Neural progenitor cell (in vitro differentiated cells): ENCODE data around the gene ZAR1L. TPM values are rescaled to one million over a fixed set of nuclear protein-coding genes. Genes with fewer than 3 reads are reported as not detected.

Source experiments
- DNase-seq: peaks from one replicate; pipeline ENCODE4 v3.0.0-alpha.2; 2016; ENCODE audit warnings: low spot score
- H2AFZ ChIP-seq: fragments of 200-600 bp; sonication (generic); replicated peaks from 2 replicates; pipeline ENCODE4 v1.6.1; 2016; ENCODE audit warnings: antibody characterized with exemption
- H3F3A ChIP-seq: fragments of 200-600 bp; sonication (generic); 2 replicates; pipeline ENCODE4 v1.6.1; 2016; ENCODE audit warnings: antibody characterized with exemption, low read depth
- H3K27ac ChIP-seq: fragments of 200-600 bp; sonication (generic); 2 replicates; pipeline ENCODE4 v1.5.1; 2016; ENCODE audit warnings: mild to moderate bottlenecking
- H3K27me3 ChIP-seq: fragments of 200-600 bp; sonication (generic); 2 replicates; pipeline ENCODE4 v1.6.1; 2016; ENCODE audit warnings: mild to moderate bottlenecking, moderate library complexity
- H3K36me3 ChIP-seq: fragments of 200-600 bp; sonication (generic); 2 replicates; pipeline ENCODE4 v1.5.1; 2016
- H3K4me1 ChIP-seq: fragments of 200-600 bp; sonication (generic); 2 replicates; pipeline ENCODE4 v1.6.1; 2016; ENCODE audit warnings: mixed run types
- H3K4me2 ChIP-seq: fragments of 200-600 bp; sonication (generic); 2 replicates; pipeline ENCODE4 v1.6.1; 2016
- H3K4me3 ChIP-seq: fragments of 200-600 bp; sonication (generic); 2 replicates; pipeline ENCODE4 v1.5.1; 2016
- H3K79me2 ChIP-seq: fragments of 200-600 bp; sonication (generic); 2 replicates; pipeline ENCODE4 v1.6.1; 2016; ENCODE audit warnings: low read depth
- H3K9ac ChIP-seq: fragments of 200-600 bp; sonication (generic); 2 replicates; pipeline ENCODE4 v1.6.1; 2016
- H3K9me3 ChIP-seq: fragments of 200-600 bp; sonication (generic); 2 replicates; pipeline ENCODE4 v1.5.1; 2016; ENCODE audit warnings: low read depth
- H4K20me1 ChIP-seq: fragments of 200-600 bp; sonication (generic); 2 replicates; pipeline ENCODE4 v1.6.1; 2016; ENCODE audit warnings: low read depth
- H3K27ac Mint-ChIP-seq: 3 replicates; pipeline ENCODE4 v1.8.0; 2021; ENCODE audit warnings: mixed read lengths
- H3K27me3 Mint-ChIP-seq: 2 replicates; pipeline ENCODE4 v1.8.0; 2022; ENCODE audit warnings: low read depth, mild to moderate bottlenecking, inconsistent platforms, moderate library complexity, mixed read lengths; ENCODE audit not compliant: insufficient read depth
- H3K36me3 Mint-ChIP-seq: 3 replicates; pipeline ENCODE4 v1.8.0; 2021; ENCODE audit warnings: mixed read lengths
- H3K4me1 Mint-ChIP-seq: 3 replicates; pipeline ENCODE4 v1.8.0; 2021; ENCODE audit warnings: mixed read lengths
- H3K4me3 Mint-ChIP-seq: 3 replicates; pipeline ENCODE4 v1.8.0; 2021; ENCODE audit warnings: mild to moderate bottlenecking, moderate library complexity, mixed read lengths
- H3K9me3 Mint-ChIP-seq: 3 replicates; pipeline ENCODE4 v1.8.0; 2020; ENCODE audit warnings: mixed read lengths
- EZH2 ChIP-seq: fragments of 200-600 bp; sonication (generic); IDR thresholded peaks from 2 replicates; pipeline ENCODE4 v1.6.1; 2017; ENCODE audit warnings: antibody characterized with exemption, mild to moderate bottlenecking, moderate library complexity
- EZH2phosphoT487 ChIP-seq: fragments of 200-600 bp; sonication (generic); IDR thresholded peaks from 2 replicates; pipeline ENCODE4 v1.6.1; 2017; ENCODE audit warnings: antibody characterized with exemption
- total RNA-seq: library from RNA; depleted of rRNA; stranded (reverse); fragments of >200 nt; gene quantifications from 2 replicates; pipeline ENCODE4 v1.2.3, GENCODE V29; 2015; ENCODE audit warnings: low replicate concordance
- TF ChIP-seq, protein P1 (sequence below): fragments of 200-600 bp; sonication (generic); IDR thresholded peaks from 2 replicates; pipeline ENCODE4 v1.5.1; 2017; ENCODE audit warnings: antibody characterized with exemption, mild to moderate bottlenecking

ZAR1L gene
- total RNA-seq, 1 donor from 2014 or later, result 2.2 TPM

DNA sequence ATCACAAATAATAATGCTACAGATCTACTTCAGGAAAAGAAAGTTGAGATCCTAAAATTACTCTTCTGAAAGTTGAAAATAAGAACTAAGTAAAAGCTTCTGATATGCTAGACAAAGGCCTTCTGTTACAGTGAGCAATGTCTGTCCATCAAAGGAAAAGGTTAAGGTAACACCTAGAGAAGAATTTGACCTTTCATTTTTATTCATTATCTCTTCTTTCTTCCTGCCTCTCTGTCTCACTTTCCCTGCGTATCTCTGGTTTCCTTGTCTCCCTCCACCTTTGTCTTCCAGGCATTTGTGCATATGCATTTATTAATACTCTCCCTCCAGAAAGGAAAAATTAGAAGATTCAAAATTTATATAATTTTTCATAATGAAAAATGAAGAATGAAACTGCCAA, 49.0 kb downstream of the ZAR1L start:
- Histone ChIP-seq H3K4me2 (no peak overlapping the region), H3F3A (no peaks in the 10 kb centered on the region), H3K4me3 (no peak overlapping the region), H3K36me3 (no peaks in the 10 kb centered on the region), H3K27ac (no peak overlapping the region), H2AFZ (no peak overlapping the region), H4K20me1 (no peaks in the 10 kb centered on the region), H3K9ac (no peak overlapping the region), H3K9me3 (no peaks in the 10 kb centered on the region), H3K27me3 (no peaks in the 10 kb centered on the region), H3K79me2 (no peaks in the 10 kb centered on the region), H3K4me1 (no peaks in the 10 kb centered on the region)
- H3K4me3 Mint-ChIP-seq, result no peak overlapping the region
- TF ChIP-seq, protein P1, sequence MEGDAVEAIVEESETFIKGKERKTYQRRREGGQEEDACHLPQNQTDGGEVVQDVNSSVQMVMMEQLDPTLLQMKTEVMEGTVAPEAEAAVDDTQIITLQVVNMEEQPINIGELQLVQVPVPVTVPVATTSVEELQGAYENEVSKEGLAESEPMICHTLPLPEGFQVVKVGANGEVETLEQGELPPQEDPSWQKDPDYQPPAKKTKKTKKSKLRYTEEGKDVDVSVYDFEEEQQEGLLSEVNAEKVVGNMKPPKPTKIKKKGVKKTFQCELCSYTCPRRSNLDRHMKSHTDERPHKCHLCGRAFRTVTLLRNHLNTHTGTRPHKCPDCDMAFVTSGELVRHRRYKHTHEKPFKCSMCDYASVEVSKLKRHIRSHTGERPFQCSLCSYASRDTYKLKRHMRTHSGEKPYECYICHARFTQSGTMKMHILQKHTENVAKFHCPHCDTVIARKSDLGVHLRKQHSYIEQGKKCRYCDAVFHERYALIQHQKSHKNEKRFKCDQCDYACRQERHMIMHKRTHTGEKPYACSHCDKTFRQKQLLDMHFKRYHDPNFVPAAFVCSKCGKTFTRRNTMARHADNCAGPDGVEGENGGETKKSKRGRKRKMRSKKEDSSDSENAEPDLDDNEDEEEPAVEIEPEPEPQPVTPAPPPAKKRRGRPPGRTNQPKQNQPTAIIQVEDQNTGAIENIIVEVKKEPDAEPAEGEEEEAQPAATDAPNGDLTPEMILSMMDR, result no peak
- TF ChIP-seq EZH2phosphoT487, result no peak
- TF ChIP-seq EZH2, result no peak
- H3K9me3 Mint-ChIP-seq, result no peaks in the 10 kb centered on the region
- no peak overlapping the region for H3K27ac Mint-ChIP-seq
- peaks cover 10% of the 10 kb centered on the region for H3K4me1 Mint-ChIP-seq
- H3K36me3 Mint-ChIP-seq, result no peaks in the 10 kb centered on the region
- DNase-seq, result no peak
- H3K27me3 Mint-ChIP-seq, result peaks cover 2% of the 10 kb centered on the region

DNA sequence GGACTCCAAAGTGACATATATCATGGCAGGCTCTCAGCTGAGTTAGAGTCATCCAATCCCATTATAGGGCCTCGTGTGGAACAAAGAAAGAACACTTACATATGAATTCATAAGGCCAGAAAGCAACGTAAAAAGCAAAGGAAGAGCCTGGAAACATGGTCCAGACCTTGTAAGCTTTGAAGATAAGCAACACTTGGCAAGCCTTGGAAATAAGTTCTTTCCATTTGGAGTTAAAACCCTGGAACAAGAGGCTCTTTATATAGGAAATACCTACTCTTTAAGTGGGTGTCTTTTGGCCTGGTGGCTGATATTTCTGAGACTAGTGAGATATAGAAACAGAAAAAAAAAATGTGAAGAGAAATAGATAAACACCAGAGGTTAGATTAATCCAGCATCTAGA, 49.4 kb downstream of the ZAR1L start:
- no peaks in the 10 kb centered on the region for H3K4me1 ChIP-seq
- H3K4me1 Mint-ChIP-seq, result peaks cover 10% of the 10 kb centered on the region
- no peak overlapping the region for H2AFZ ChIP-seq
- no peak overlapping the region for H3K4me3 ChIP-seq
- no peaks in the 10 kb centered on the region for H3K36me3 ChIP-seq
- H3K27me3 Mint-ChIP-seq, result peaks cover 2% of the 10 kb centered on the region
- H3K9me3 Mint-ChIP-seq, result no peaks in the 10 kb centered on the region
- H3K4me2 ChIP-seq, result no peak overlapping the region
- no peak for TF ChIP-seq EZH2phosphoT487
- TF ChIP-seq EZH2, result no peak
- TF ChIP-seq, protein P1, result no peak
- H3K79me2 ChIP-seq, result no peaks in the 10 kb centered on the region
- H3K9me3 ChIP-seq, result no peaks in the 10 kb centered on the region
- no peaks in the 10 kb centered on the region for H3K27me3 ChIP-seq
- no peak overlapping the region for H3K27ac ChIP-seq
- no peak for DNase-seq
- H3K4me3 Mint-ChIP-seq, result no peak overlapping the region
- H3K36me3 Mint-ChIP-seq, result no peaks in the 10 kb centered on the region
- no peak overlapping the region for H3K9ac ChIP-seq
- no peaks in the 10 kb centered on the region for H3F3A ChIP-seq
- H4K20me1 ChIP-seq, result no peaks in the 10 kb centered on the region
- H3K27ac Mint-ChIP-seq, result no peak overlapping the region

DNA sequence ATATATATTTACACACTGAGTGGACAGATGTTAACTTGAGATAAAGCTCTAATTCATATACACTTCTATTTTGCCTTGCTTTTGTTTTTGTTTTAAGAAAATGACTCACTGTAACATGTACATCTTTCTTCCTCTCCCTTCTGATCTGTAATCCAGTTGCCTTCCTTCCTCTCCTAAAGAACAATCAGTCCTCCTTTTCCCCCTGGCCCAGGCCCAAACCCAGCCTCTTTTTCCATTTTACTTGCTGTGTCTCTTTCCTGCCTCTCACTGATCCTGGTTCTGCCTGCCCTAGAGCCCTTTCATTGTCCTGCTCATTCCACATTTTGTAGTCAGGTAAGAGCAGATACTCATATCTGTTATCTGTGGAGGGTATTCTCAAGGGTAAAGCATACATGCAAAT, 50.8 kb downstream of the ZAR1L start:
- DNase-seq, result no peak
- H3K9ac ChIP-seq, result no peak overlapping the region
- no peak overlapping the region for H2AFZ ChIP-seq
- Mint-ChIP-seq H3K27me3 (peaks cover 5% of the 10 kb centered on the region), H3K9me3 (no peaks in the 10 kb centered on the region), H3K36me3 (no peaks in the 10 kb centered on the region), H3K27ac (no peak overlapping the region), H3K4me1 (peaks cover 10% of the 10 kb centered on the region), H3K4me3 (no peak overlapping the region)
- H3K4me1 ChIP-seq, result no peaks in the 10 kb centered on the region
- H3K4me3 ChIP-seq, result no peak overlapping the region
- H3F3A ChIP-seq, result no peaks in the 10 kb centered on the region
- H3K4me2 ChIP-seq, result no peak overlapping the region
- no peak overlapping the region for H3K27ac ChIP-seq
- no peak for TF ChIP-seq EZH2phosphoT487
- TF ChIP-seq, protein P1, result no peak
- H3K27me3 ChIP-seq, result no peaks in the 10 kb centered on the region
- H3K79me2 ChIP-seq, result no peaks in the 10 kb centered on the region
- H3K36me3 ChIP-seq, result no peaks in the 10 kb centered on the region
- no peaks in the 10 kb centered on the region for H3K9me3 ChIP-seq
- no peaks in the 10 kb centered on the region for H4K20me1 ChIP-seq

DNA sequence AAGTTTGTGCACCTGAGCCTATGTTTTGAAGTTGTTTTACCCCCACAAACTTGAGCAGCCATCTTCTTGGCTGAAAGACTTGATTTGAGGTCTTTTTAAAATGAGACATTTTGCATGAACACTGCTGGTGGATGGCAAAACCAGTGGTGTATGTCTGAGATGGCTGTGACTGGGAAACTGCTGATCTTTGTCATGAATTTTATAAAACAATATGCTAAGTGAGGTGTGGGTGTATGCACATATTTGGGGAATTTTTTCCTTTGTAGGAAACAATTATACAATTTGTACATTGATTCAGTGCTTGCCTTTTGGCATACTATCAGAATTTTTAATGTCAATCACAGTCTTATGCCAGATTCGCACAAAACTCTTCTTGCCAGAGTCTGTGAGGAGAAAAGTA, 52.5 kb downstream of the ZAR1L start:
- no peaks in the 10 kb centered on the region for H3K36me3 ChIP-seq
- no peak overlapping the region for H3K4me3 ChIP-seq
- H3K4me2 ChIP-seq, result no peak overlapping the region
- no peak for TF ChIP-seq EZH2
- no peak for TF ChIP-seq EZH2phosphoT487
- TF ChIP-seq, protein P1, result no peak
- H3K9me3 Mint-ChIP-seq, result no peaks in the 10 kb centered on the region
- no peak overlapping the region for H2AFZ ChIP-seq
- no peak overlapping the region for H3K27ac Mint-ChIP-seq
- no peaks in the 10 kb centered on the region for H3F3A ChIP-seq
- DNase-seq, result no peak
- H3K27me3 ChIP-seq, result no peaks in the 10 kb centered on the region
- H3K4me1 ChIP-seq, result no peaks in the 10 kb centered on the region
- no peaks in the 10 kb centered on the region for H4K20me1 ChIP-seq
- H3K36me3 Mint-ChIP-seq, result no peaks in the 10 kb centered on the region
- no peak overlapping the region for H3K9ac ChIP-seq
- no peaks in the 10 kb centered on the region for H3K79me2 ChIP-seq
- H3K27ac ChIP-seq, result no peak overlapping the region
- no peaks in the 10 kb centered on the region for H3K9me3 ChIP-seq
- H3K27me3 Mint-ChIP-seq, result peaks cover 5% of the 10 kb centered on the region
- H3K4me3 Mint-ChIP-seq, result no peak overlapping the region
- H3K4me1 Mint-ChIP-seq, result peaks cover 10% of the 10 kb centered on the region
